ENCODE measurements around the gene AXDND1.

- TF ChIP-seq POLR2A (IDR thresholded peaks at IDR 0.05; ENCODE audit: low read length) (no peak), GATA1 (IDR thresholded peaks at IDR 0.05; ENCODE audit: low read depth, low read length) (no peak)
Measured at GRCh38 chr1:179351281-179351680, 14.5 kb upstream of the AXDND1 start.

Data from erythroblast (primary cell).